HepG2 (cell line): ENCODE data around the gene TLCD1.

ENCODE experiments used
- ATF7-NPFF ChIP-seq: sonication (generic); formaldehyde crosslinking; IDR thresholded peaks from 2 replicates; pipeline ENCODE4 v1.8.1; 2023; ENCODE audit warnings: mild to moderate bottlenecking, low read depth, missing genetic modification reagents, moderate library complexity
- RAD21 ChIP-seq: fragments of 450-650 bp; formaldehyde crosslinking; IDR thresholded peaks from 2 replicates; pipeline ENCODE4 v1.5.0; 2020; ENCODE audit warnings: mild to moderate bottlenecking
- SMC3 ChIP-seq: IDR thresholded peaks from 2 replicates; pipeline ENCODE4 v1.6.1; 2011; ENCODE audit warnings: low read length, improper control_type of control experiment
- ZFP41 ChIP-seq: sonication (generic); formaldehyde crosslinking; IDR thresholded peaks from 2 replicates; pipeline ENCODE4 v1.4.0; 2020; ENCODE audit warnings: mild to moderate bottlenecking, missing genetic modification reagents, borderline replicate concordance
- ZNF251 ChIP-seq: sonication (generic); formaldehyde crosslinking; IDR thresholded peaks from 2 replicates; pipeline ENCODE4 v1.9.0; 2021; ENCODE audit warnings: mild to moderate bottlenecking, missing genetic modification reagents
- ZNF510 ChIP-seq: sonication (generic); formaldehyde crosslinking; IDR thresholded peaks from 2 replicates; pipeline ENCODE4 v1.4.0; 2020; ENCODE audit warnings: low read depth, mild to moderate bottlenecking, missing genetic modification reagents
- ZNF781 ChIP-seq: sonication (generic); formaldehyde crosslinking; IDR thresholded peaks from 2 replicates; pipeline ENCODE4 v1.5.1; 2020; ENCODE audit warnings: borderline replicate concordance, mild to moderate bottlenecking, missing genetic modification reagents; ENCODE audit errors: not compliant biosample characterization
- TF ChIP-seq, protein P1 (sequence below): sonication (generic); formaldehyde crosslinking; IDR thresholded peaks from 2 replicates; pipeline ENCODE4 v1.4.0; 2020; ENCODE audit warnings: mild to moderate bottlenecking, missing genetic modification reagents, borderline replicate concordance
- TF ChIP-seq, protein P2 (sequence below): sonication (generic); formaldehyde crosslinking; IDR thresholded peaks from 2 replicates; pipeline ENCODE4 v1.8.1; 2022; ENCODE audit warnings: low read depth, mild to moderate bottlenecking, missing genetic modification reagents
- TF ChIP-seq, protein P3 (sequence below): sonication (generic); formaldehyde crosslinking; IDR thresholded peaks from 2 replicates; pipeline ENCODE4 v1.4.0; 2020; ENCODE audit warnings: missing genetic modification reagents
- TF ChIP-seq, protein P4 (sequence below): sonication (generic); formaldehyde crosslinking; IDR thresholded peaks from 2 replicates; pipeline ENCODE4; 2020; ENCODE audit warnings: missing genetic modification reagents, mild to moderate bottlenecking, borderline replicate concordance
- TF ChIP-seq, protein P5 (sequence below): sonication (generic); formaldehyde crosslinking; conservative IDR thresholded peaks from 2 replicates; pipeline ENCODE4 v1.4.0; 2020; ENCODE audit warnings: missing genetic modification reagents

DNA sequence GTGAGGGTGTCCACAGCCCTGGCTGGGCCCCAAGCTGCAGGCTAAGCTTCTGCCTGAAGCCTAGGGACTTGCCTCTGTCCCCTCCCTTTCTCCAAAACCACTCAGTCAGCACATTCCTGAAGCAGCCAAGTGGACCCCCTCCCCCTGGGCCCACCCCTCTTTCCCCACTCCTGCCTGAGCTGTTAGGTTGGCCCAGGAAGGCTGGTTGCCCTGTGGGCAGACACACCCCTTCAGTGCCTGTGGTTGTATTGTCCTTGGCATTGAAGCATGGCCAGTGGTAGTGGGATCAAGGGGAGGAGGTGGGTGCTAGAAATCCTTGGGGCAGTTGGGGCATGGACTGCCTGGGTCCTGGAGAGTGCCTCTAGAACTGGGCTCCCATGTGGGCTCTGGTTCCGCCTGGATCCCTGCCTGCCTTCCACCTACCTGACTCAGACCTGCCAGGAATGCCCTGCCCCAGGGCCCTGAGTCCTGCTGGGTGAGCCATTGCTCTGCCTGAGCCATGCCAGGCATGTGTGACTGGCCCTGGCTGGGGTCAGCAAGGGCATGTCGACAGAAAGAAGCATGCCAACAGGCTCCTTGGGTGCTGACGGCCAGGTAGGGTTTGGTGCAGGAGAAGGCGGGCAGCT, 19.9 kb upstream of the TLCD1 start:
- TF ChIP-seq, protein P1, sequence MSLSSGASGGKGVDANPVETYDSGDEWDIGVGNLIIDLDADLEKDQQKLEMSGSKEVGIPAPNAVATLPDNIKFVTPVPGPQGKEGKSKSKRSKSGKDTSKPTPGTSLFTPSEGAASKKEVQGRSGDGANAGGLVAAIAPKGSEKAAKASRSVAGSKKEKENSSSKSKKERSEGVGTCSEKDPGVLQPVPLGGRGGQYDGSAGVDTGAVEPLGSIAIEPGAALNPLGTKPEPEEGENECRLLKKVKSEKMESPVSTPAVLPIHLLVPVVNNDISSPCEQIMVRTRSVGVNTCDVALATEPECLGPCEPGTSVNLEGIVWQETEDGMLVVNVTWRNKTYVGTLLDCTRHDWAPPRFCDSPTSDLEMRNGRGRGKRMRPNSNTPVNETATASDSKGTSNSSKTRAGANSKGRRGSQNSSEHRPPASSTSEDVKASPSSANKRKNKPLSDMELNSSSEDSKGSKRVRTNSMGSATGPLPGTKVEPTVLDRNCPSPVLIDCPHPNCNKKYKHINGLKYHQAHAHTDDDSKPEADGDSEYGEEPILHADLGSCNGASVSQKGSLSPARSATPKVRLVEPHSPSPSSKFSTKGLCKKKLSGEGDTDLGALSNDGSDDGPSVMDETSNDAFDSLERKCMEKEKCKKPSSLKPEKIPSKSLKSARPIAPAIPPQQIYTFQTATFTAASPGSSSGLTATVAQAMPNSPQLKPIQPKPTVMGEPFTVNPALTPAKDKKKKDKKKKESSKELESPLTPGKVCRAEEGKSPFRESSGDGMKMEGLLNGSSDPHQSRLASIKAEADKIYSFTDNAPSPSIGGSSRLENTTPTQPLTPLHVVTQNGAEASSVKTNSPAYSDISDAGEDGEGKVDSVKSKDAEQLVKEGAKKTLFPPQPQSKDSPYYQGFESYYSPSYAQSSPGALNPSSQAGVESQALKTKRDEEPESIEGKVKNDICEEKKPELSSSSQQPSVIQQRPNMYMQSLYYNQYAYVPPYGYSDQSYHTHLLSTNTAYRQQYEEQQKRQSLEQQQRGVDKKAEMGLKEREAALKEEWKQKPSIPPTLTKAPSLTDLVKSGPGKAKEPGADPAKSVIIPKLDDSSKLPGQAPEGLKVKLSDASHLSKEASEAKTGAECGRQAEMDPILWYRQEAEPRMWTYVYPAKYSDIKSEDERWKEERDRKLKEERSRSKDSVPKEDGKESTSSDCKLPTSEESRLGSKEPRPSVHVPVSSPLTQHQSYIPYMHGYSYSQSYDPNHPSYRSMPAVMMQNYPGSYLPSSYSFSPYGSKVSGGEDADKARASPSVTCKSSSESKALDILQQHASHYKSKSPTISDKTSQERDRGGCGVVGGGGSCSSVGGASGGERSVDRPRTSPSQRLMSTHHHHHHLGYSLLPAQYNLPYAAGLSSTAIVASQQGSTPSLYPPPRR (CRISPR knock-in tag): no peak
- TF ChIP-seq ZNF251 (CRISPR knock-in tag) (no peak), ZNF510 (CRISPR knock-in tag) (no peak), SMC3 (no peak), ZNF781 (CRISPR knock-in tag) (no peak), ZFP41 (CRISPR knock-in tag) (no peak), RAD21 (no peak), ATF7-NPFF (no peak)
- TF ChIP-seq, protein P2, sequence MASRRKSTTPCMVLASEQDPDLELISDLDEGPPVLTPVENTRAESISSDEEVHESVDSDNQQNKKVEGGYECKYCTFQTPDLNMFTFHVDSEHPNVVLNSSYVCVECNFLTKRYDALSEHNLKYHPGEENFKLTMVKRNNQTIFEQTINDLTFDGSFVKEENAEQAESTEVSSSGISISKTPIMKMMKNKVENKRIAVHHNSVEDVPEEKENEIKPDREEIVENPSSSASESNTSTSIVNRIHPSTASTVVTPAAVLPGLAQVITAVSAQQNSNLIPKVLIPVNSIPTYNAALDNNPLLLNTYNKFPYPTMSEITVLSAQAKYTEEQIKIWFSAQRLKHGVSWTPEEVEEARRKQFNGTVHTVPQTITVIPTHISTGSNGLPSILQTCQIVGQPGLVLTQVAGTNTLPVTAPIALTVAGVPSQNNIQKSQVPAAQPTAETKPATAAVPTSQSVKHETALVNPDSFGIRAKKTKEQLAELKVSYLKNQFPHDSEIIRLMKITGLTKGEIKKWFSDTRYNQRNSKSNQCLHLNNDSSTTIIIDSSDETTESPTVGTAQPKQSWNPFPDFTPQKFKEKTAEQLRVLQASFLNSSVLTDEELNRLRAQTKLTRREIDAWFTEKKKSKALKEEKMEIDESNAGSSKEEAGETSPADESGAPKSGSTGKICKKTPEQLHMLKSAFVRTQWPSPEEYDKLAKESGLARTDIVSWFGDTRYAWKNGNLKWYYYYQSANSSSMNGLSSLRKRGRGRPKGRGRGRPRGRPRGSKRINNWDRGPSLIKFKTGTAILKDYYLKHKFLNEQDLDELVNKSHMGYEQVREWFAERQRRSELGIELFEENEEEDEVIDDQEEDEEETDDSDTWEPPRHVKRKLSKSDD (CRISPR knock-in tag): no peak
- TF ChIP-seq, protein P3, sequence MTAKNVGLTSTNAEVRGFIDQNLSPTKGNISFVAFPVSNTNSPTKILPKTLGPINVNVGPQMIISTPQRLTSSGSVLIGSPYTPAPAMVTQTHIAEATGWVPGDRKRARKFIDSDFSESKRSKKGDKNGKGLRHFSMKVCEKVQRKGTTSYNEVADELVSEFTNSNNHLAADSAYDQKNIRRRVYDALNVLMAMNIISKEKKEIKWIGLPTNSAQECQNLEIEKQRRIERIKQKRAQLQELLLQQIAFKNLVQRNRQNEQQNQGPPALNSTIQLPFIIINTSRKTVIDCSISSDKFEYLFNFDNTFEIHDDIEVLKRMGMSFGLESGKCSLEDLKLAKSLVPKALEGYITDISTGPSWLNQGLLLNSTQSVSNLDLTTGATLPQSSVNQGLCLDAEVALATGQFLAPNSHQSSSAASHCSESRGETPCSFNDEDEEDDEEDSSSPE (CRISPR knock-in tag): no peak
- TF ChIP-seq, protein P4, sequence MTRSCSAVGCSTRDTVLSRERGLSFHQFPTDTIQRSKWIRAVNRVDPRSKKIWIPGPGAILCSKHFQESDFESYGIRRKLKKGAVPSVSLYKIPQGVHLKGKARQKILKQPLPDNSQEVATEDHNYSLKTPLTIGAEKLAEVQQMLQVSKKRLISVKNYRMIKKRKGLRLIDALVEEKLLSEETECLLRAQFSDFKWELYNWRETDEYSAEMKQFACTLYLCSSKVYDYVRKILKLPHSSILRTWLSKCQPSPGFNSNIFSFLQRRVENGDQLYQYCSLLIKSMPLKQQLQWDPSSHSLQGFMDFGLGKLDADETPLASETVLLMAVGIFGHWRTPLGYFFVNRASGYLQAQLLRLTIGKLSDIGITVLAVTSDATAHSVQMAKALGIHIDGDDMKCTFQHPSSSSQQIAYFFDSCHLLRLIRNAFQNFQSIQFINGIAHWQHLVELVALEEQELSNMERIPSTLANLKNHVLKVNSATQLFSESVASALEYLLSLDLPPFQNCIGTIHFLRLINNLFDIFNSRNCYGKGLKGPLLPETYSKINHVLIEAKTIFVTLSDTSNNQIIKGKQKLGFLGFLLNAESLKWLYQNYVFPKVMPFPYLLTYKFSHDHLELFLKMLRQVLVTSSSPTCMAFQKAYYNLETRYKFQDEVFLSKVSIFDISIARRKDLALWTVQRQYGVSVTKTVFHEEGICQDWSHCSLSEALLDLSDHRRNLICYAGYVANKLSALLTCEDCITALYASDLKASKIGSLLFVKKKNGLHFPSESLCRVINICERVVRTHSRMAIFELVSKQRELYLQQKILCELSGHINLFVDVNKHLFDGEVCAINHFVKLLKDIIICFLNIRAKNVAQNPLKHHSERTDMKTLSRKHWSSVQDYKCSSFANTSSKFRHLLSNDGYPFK: no peak
- TF ChIP-seq, protein P5, sequence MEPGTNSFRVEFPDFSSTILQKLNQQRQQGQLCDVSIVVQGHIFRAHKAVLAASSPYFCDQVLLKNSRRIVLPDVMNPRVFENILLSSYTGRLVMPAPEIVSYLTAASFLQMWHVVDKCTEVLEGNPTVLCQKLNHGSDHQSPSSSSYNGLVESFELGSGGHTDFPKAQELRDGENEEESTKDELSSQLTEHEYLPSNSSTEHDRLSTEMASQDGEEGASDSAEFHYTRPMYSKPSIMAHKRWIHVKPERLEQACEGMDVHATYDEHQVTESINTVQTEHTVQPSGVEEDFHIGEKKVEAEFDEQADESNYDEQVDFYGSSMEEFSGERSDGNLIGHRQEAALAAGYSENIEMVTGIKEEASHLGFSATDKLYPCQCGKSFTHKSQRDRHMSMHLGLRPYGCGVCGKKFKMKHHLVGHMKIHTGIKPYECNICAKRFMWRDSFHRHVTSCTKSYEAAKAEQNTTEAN (CRISPR knock-in tag): no peak
